Coronary artery (tissue), 2 donors: ENCODE data around the gene ZFHX2.
A peak's percentile ranks its signal among the peaks of the same experiment; 100 is the strongest.

Experiments used
- DNase-seq: peaks from one replicate; pipeline ENCODE4 v3.0.0-alpha.2; 2017; ENCODE audit warnings: low spot score
- H3K27ac ChIP-seq, 2 donors: fragments of 200-600 bp; sonication (generic); one replicate each; pipeline ENCODE4 v1.5.1; 2016 to 2019
- H3K4me3 ChIP-seq: fragments of 200-600 bp; sonication (generic); 2 replicates; pipeline ENCODE4 v1.5.1; 2016; ENCODE audit warnings: mild to moderate bottlenecking, moderate library complexity
- CTCF ChIP-seq: fragments of 200-600 bp; sonication (generic); IDR thresholded peaks from one replicate; pipeline ENCODE4 v1.5.1; 2019; ENCODE audit warnings: antibody characterized with exemption

ZFHX2 gene

GRCh38 chr14:23478109-23478759 is 73.3 kb downstream of the ZFHX2 start:
- DNase-seq, result no peak
- no peak overlapping the region for H3K27ac ChIP-seq
- TF ChIP-seq CTCF, result peak; percentile 59
- H3K4me3 ChIP-seq, result no peak overlapping the region

GRCh38 chr14:23470947-23471346 is 80.6 kb downstream of the ZFHX2 start:
- H3K4me3 ChIP-seq, result no peak overlapping the region
- H3K27ac ChIP-seq, result no peak overlapping the region
- DNase-seq, result no peak
- TF ChIP-seq CTCF, result no peak
